ENCODE results near the gene GRIN2C.

Gene GRIN2C

GRCh38 chr17:74861662-74862107 is 2.0 kb upstream of the GRIN2C start:
- no peak for TF ChIP-seq CTCF (IDR thresholded peaks at IDR 0.05; ENCODE audit: borderline replicate concordance, insufficient read depth, low read depth, low read length)
- no peak overlapping the region for H3K4me3 ChIP-seq (ENCODE audit: low read depth, low read length)

GRCh38 chr17:74860872-74861661 is 1.4 kb upstream of the GRIN2C start:
- no peak overlapping the region for H3K4me3 ChIP-seq (ENCODE audit: low read depth, low read length)
- no peak for TF ChIP-seq CTCF (IDR thresholded peaks at IDR 0.05; ENCODE audit: borderline replicate concordance, insufficient read depth, low read depth, low read length)

GRCh38 chr17:74860229-74860871 is 665 bp upstream of the GRIN2C start:
- TF ChIP-seq CTCF (IDR thresholded peaks at IDR 0.05; ENCODE audit: borderline replicate concordance, insufficient read depth, low read depth, low read length), result no peak
- H3K4me3 ChIP-seq (ENCODE audit: low read depth, low read length), result no peak overlapping the region

GRCh38 chr17:74858672-74859458 is 820 bp downstream of the GRIN2C start:
- H3K4me3 ChIP-seq (ENCODE audit: low read depth, low read length), result no peak overlapping the region

GRCh38 chr17:74857191-74857590 is 2.5 kb downstream of the GRIN2C start:
- no peak overlapping the region for H3K4me3 ChIP-seq (ENCODE audit: low read depth, low read length)
- no peak for TF ChIP-seq CTCF (IDR thresholded peaks at IDR 0.05; ENCODE audit: borderline replicate concordance, insufficient read depth, low read depth, low read length)

More at GRCh38 chr17:74858672-74859458, 820 bp downstream of the GRIN2C start:
- TF ChIP-seq CTCF (IDR thresholded peaks at IDR 0.05; ENCODE audit: borderline replicate concordance, insufficient read depth, low read depth, low read length), result no peak

GRCh38 chr17:74856112-74856511 is 3.6 kb downstream of the GRIN2C start:
- no peak for TF ChIP-seq CTCF (IDR thresholded peaks at IDR 0.05; ENCODE audit: borderline replicate concordance, insufficient read depth, low read depth, low read length)
- H3K4me3 ChIP-seq (ENCODE audit: low read depth, low read length), result no peak overlapping the region

Measured in GM12875 (cell line).